Fibroblast of pulmonary artery (primary cell): ENCODE results near the gene AKAP9.

Experiments used
- DNase-seq: peaks from one replicate; pipeline ENCODE4 v3.0.0-alpha.2; 2010; ENCODE audit warnings: low read depth
- H3K4me3 ChIP-seq: replicated peaks from 2 replicates; pipeline ENCODE4 v1.5.1; 2011; ENCODE audit warnings: low read depth, mild to moderate bottlenecking, control low read depth, low read length, moderate library complexity
- TF ChIP-seq, protein P1 (sequence below): IDR thresholded peaks from 2 replicates; pipeline ENCODE4 v1.5.1; 2011; ENCODE audit warnings: mild to moderate bottlenecking, control low read depth, low read length, inconsistent platforms; ENCODE audit errors: missing control alignments

Gene AKAP9

DNA sequence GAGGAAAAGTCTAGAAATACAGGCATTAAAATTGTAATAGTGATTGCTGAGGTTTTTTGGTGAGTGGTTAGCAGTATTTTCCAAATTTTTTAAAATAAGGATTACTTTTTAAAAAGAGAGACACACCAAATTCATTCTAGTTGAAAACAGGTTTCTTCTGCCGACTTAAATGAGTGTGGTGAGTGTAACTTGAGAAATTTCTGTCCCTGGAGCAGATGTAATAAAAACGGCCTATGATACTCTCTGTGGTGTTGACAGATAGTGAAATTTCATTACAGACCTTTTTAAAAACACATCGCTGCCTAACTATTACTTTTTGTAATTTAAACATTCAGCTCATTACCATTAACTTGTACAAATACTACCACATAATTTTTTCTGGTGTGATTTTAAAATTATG is 103.5 kb downstream of the AKAP9 start:
- TF ChIP-seq, protein P1, sequence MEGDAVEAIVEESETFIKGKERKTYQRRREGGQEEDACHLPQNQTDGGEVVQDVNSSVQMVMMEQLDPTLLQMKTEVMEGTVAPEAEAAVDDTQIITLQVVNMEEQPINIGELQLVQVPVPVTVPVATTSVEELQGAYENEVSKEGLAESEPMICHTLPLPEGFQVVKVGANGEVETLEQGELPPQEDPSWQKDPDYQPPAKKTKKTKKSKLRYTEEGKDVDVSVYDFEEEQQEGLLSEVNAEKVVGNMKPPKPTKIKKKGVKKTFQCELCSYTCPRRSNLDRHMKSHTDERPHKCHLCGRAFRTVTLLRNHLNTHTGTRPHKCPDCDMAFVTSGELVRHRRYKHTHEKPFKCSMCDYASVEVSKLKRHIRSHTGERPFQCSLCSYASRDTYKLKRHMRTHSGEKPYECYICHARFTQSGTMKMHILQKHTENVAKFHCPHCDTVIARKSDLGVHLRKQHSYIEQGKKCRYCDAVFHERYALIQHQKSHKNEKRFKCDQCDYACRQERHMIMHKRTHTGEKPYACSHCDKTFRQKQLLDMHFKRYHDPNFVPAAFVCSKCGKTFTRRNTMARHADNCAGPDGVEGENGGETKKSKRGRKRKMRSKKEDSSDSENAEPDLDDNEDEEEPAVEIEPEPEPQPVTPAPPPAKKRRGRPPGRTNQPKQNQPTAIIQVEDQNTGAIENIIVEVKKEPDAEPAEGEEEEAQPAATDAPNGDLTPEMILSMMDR, result no peak
- DNase-seq, result no peak
- no peak overlapping the region for H3K4me3 ChIP-seq

GRCh38 chr7:92044940-92045339 is 104.3 kb downstream of the AKAP9 start:
- no peak for DNase-seq
- TF ChIP-seq, protein P1, result no peak
- H3K4me3 ChIP-seq, result no peak overlapping the region

- TF ChIP-seq, protein P1, result no peak
- no peak for DNase-seq
These were observed 111.0 kb downstream of the AKAP9 start for GRCh38 chr7:92051655-92052054.

GRCh38 chr7:92052159-92052558 is 111.5 kb downstream of the AKAP9 start:
- TF ChIP-seq, protein P1, result no peak

More at GRCh38 chr7:92051655-92052054, 111.0 kb downstream of the AKAP9 start:
- H3K4me3 ChIP-seq, result no peak overlapping the region

GRCh38 chr7:92052684-92053083 is 112.0 kb downstream of the AKAP9 start:
- no peak for DNase-seq
- H3K4me3 ChIP-seq, result no peak overlapping the region
- TF ChIP-seq, protein P1, result no peak

More at GRCh38 chr7:92052159-92052558, 111.5 kb downstream of the AKAP9 start:
- no peak for DNase-seq
- H3K4me3 ChIP-seq, result no peak overlapping the region

DNA sequence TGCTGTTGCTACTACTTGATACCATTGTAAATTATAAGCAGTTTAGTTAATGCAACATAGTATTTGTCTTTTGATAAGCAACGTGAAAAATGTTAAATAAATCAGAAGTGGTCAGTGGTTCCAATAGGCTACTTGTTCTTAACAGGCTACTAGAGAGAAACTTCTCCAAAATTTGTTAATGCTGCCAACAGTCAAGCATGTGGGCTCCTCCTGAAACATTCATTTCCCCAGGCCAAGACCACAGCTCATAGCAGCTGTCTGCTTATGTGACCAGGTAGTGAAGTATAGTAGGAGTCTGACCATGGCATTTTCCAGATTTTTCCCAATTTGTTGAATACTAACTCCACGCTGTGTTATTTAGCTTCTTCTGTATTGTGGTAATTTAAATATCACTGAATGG is 112.7 kb downstream of the AKAP9 start:
- DNase-seq, result no peak
- TF ChIP-seq, protein P1, result no peak
- no peak overlapping the region for H3K4me3 ChIP-seq

- no peak for DNase-seq
- TF ChIP-seq, protein P1, result no peak
- H3K4me3 ChIP-seq, result no peak overlapping the region
These were observed 115.6 kb downstream of the AKAP9 start for GRCh38 chr7:92056286-92056685.
